Activated naive CD4-positive, alpha-beta T cell treated with anti-CD3 and anti-CD28 coated beads for 36 hours (primary cell): ENCODE results near the gene RETREG3. TPM values are rescaled to one million over a fixed set of nuclear protein-coding genes. Genes with fewer than 3 reads are reported as not detected.
A peak's percentile ranks its signal among the peaks of the same experiment; 100 is the strongest.

Experiments
- CTCF ChIA-PET: fragments of 350-600 bp; sonication (Branson Sonifier 250); formaldehyde crosslinking; loops from one replicate; lab custom pipeline; 2021; ENCODE audit warnings: antibody characterized with exemption; lab: Charles Lee
- DNase-seq: peaks from one replicate; pipeline ENCODE4 v3.0.0-alpha.2; 2020
- H3K27ac Mint-ChIP-seq: one replicate; pipeline ENCODE4 v1.8.0; 2021; ENCODE audit warnings: mild to moderate bottlenecking, mixed read lengths
- H3K27me3 Mint-ChIP-seq: one replicate; pipeline ENCODE4 v1.8.0; 2021; ENCODE audit warnings: low read depth, mixed read lengths
- H3K36me3 Mint-ChIP-seq: one replicate; pipeline ENCODE4 v1.8.0; 2021; ENCODE audit warnings: low read depth, mixed read lengths
- H3K4me1 Mint-ChIP-seq: one replicate; pipeline ENCODE4 v1.8.0; 2021; ENCODE audit warnings: low read depth, mixed read lengths
- H3K4me3 Mint-ChIP-seq: one replicate; pipeline ENCODE4 v1.8.0; 2021; ENCODE audit warnings: mild to moderate bottlenecking, moderate library complexity, mixed read lengths
- H3K9me3 Mint-ChIP-seq: one replicate; pipeline ENCODE4 v1.8.0; 2021; ENCODE audit warnings: mixed read lengths
- intact Hi-C: fragments of 100-400 bp; cut with micrococcal nuclease; formaldehyde crosslinking; loops from one replicate; pipeline ENCODE4 v1.15.1; 2023
- total RNA-seq, 2 experiments: library from RNA; stranded (reverse); gene quantifications; one replicate each; pipeline ENCODE4 v1.2.3, GENCODE V29; 2021

Gene RETREG3
- total RNA-seq, 2 experiments from 2014 or later: 28.6 to 33.5 TPM

- Mint-ChIP-seq H3K4me1 (peaks cover 50% of the 10 kb centered on the region), H3K36me3 (peaks cover 20% of the 10 kb centered on the region), H3K9me3 (no peaks in the 10 kb centered on the region), H3K27ac (peak overlapping the region; percentile 93), H3K4me3 (peak overlapping the region; percentile 100), H3K27me3 (no peaks in the 10 kb centered on the region)
- peak; percentile 38 for DNase-seq
- intact Hi-C loops: loop anchor here (1.0 to 5.0 kb wide), 4 partner anchors 31 to 390 kb away; partner anchors contain the start of genes PSMC3IP, RPL27 and TUBG2
- CTCF ChIA-PET: interaction anchor here (0.6 to 2.9 kb wide), 8 partner anchors 10 to 155 kb away, joined by 3 to 30 read pairs (median 4); partner anchors contain the start of gene PSMC3IP
These were observed 631 bp downstream of the RETREG3 start for GRCh38 chr17:42608305-42609181.

- no peaks in the 10 kb centered on the region for H3K9me3 Mint-ChIP-seq
- peaks cover 16% of the 10 kb centered on the region for H3K36me3 Mint-ChIP-seq
- intact Hi-C loops: loop anchor here (2.0 to 5.0 kb wide), 2 partner anchors 50 to 391 kb away; partner anchors contain the start of genes RPL27 and TUBG2
- peak overlapping the region; percentile 100 for H3K4me3 Mint-ChIP-seq
- CTCF ChIA-PET: interaction anchor here (0.6 to 2.9 kb wide), 5 partner anchors 9 to 156 kb away, joined by 3 to 30 read pairs (median 4); partner anchors contain the start of gene PSMC3IP
- no peak for DNase-seq
- peaks cover 57% of the 10 kb centered on the region for H3K4me1 Mint-ChIP-seq
- peak overlapping the region; percentile 93 for H3K27ac Mint-ChIP-seq
- H3K27me3 Mint-ChIP-seq: no peaks in the 10 kb centered on the region
These were observed 1.4 kb downstream of the RETREG3 start for GRCh38 chr17:42607769-42608168.

GRCh38 chr17:42603318-42603717, 5.9 kb downstream of the RETREG3 start:
- Mint-ChIP-seq H3K27ac (no peak overlapping the region), H3K36me3 (no peaks in the 10 kb centered on the region), H3K4me3 (no peak overlapping the region), H3K4me1 (peaks cover 64% of the 10 kb centered on the region), H3K9me3 (no peaks in the 10 kb centered on the region), H3K27me3 (no peaks in the 10 kb centered on the region)
- CTCF ChIA-PET: interaction anchor here (0.7 kb wide), 1 partner anchor 25 kb away, joined by 5 read pairs; no protein-coding TSS in a partner anchor
- intact Hi-C loops: no loop called here
- no peak for DNase-seq

- Mint-ChIP-seq H3K4me1 (peaks cover 26% of the 10 kb centered on the region), H3K27ac (peak overlapping the region; percentile 22), H3K27me3 (no peaks in the 10 kb centered on the region), H3K9me3 (no peaks in the 10 kb centered on the region), H3K36me3 (no peaks in the 10 kb centered on the region), H3K4me3 (no peak overlapping the region)
- CTCF ChIA-PET: interaction anchor here (0.5 to 5.0 kb wide), 4 partner anchors 10 to 307 kb away, joined by 3 to 36 read pairs (median 4); partner anchors contain the start of gene PSMC3IP
- no peak for DNase-seq
- intact Hi-C loops: no loop called here
These were observed 10.3 kb downstream of the RETREG3 start for GRCh38 chr17:42598905-42599304.

GRCh38 chr17:42596386-42596785, 12.8 kb downstream of the RETREG3 start:
- H3K27ac Mint-ChIP-seq: no peak overlapping the region
- H3K9me3 Mint-ChIP-seq: no peaks in the 10 kb centered on the region
- intact Hi-C loops: no loop called here
- no peaks in the 10 kb centered on the region for H3K36me3 Mint-ChIP-seq
- H3K27me3 Mint-ChIP-seq: no peaks in the 10 kb centered on the region
- DNase-seq: no peak
- CTCF ChIA-PET: no interaction called here
- H3K4me1 Mint-ChIP-seq: peaks cover 13% of the 10 kb centered on the region
- no peak overlapping the region for H3K4me3 Mint-ChIP-seq

GRCh38 chr17:42591411-42591810, 17.8 kb downstream of the RETREG3 start:
- intact Hi-C loops: no loop called here
- peaks cover 9% of the 10 kb centered on the region for H3K36me3 Mint-ChIP-seq
- no peaks in the 10 kb centered on the region for H3K4me1 Mint-ChIP-seq
- no peak overlapping the region for H3K4me3 Mint-ChIP-seq
- CTCF ChIA-PET: interaction anchor here (0.6 kb wide), 1 partner anchor 9 kb away, joined by 3 read pairs; no protein-coding TSS in a partner anchor
- H3K27ac Mint-ChIP-seq: no peak overlapping the region
- no peaks in the 10 kb centered on the region for H3K27me3 Mint-ChIP-seq
- H3K9me3 Mint-ChIP-seq: no peaks in the 10 kb centered on the region
- no peak for DNase-seq

GRCh38 chr17:42590886-42591285, 18.3 kb downstream of the RETREG3 start:
- intact Hi-C loops: no loop called here
- H3K4me3 Mint-ChIP-seq: no peak overlapping the region
- no peaks in the 10 kb centered on the region for H3K27me3 Mint-ChIP-seq
- CTCF ChIA-PET: interaction anchor here (0.6 kb wide), 1 partner anchor 9 kb away, joined by 3 read pairs; no protein-coding TSS in a partner anchor
- H3K27ac Mint-ChIP-seq: no peak overlapping the region
- no peak for DNase-seq
- no peaks in the 10 kb centered on the region for H3K4me1 Mint-ChIP-seq
- no peaks in the 10 kb centered on the region for H3K9me3 Mint-ChIP-seq
- peaks cover 9% of the 10 kb centered on the region for H3K36me3 Mint-ChIP-seq

- no peaks in the 10 kb centered on the region for H3K9me3 Mint-ChIP-seq
- H3K4me1 Mint-ChIP-seq: no peaks in the 10 kb centered on the region
- H3K4me3 Mint-ChIP-seq: no peak overlapping the region
- H3K27me3 Mint-ChIP-seq: no peaks in the 10 kb centered on the region
- H3K27ac Mint-ChIP-seq: no peak overlapping the region
- H3K36me3 Mint-ChIP-seq: peaks cover 11% of the 10 kb centered on the region
- CTCF ChIA-PET: interaction anchor here (3.8 kb wide), 1 partner anchor 8 kb away, joined by 24 read pairs; no protein-coding TSS in a partner anchor
- no peak for DNase-seq
- intact Hi-C loops: no loop called here
These were observed 22.5 kb downstream of the RETREG3 start for GRCh38 chr17:42586514-42587230.

- CTCF ChIA-PET: no interaction called here
- H3K27me3 Mint-ChIP-seq: no peaks in the 10 kb centered on the region
- intact Hi-C loops: no loop called here
- no peaks in the 10 kb centered on the region for H3K9me3 Mint-ChIP-seq
- no peaks in the 10 kb centered on the region for H3K4me1 Mint-ChIP-seq
- DNase-seq: no peak
- no peak overlapping the region for H3K27ac Mint-ChIP-seq
- H3K36me3 Mint-ChIP-seq: peaks cover 10% of the 10 kb centered on the region
- no peak overlapping the region for H3K4me3 Mint-ChIP-seq
These were observed 23.8 kb downstream of the RETREG3 start for GRCh38 chr17:42585353-42585752.

GRCh38 chr17:42584880-42585279, 24.3 kb downstream of the RETREG3 start:
- no peak for DNase-seq
- Mint-ChIP-seq H3K4me3 (no peak overlapping the region), H3K4me1 (no peaks in the 10 kb centered on the region), H3K27ac (no peak overlapping the region), H3K9me3 (no peaks in the 10 kb centered on the region), H3K36me3 (peaks cover 10% of the 10 kb centered on the region), H3K27me3 (no peaks in the 10 kb centered on the region)
- CTCF ChIA-PET: no interaction called here
- intact Hi-C loops: no loop called here

- Mint-ChIP-seq H3K4me3 (no peak overlapping the region), H3K27ac (no peak overlapping the region), H3K36me3 (peaks cover 16% of the 10 kb centered on the region), H3K9me3 (no peaks in the 10 kb centered on the region), H3K27me3 (no peaks in the 10 kb centered on the region), H3K4me1 (peaks cover 12% of the 10 kb centered on the region)
- CTCF ChIA-PET: interaction anchor here (0.5 to 1.9 kb wide), 4 partner anchors 9 to 361 kb away, joined by 3 to 4 read pairs (median 3); no protein-coding TSS in a partner anchor
- intact Hi-C loops: no loop called here
- DNase-seq: no peak
These were observed 27.4 kb downstream of the RETREG3 start for GRCh38 chr17:42581744-42582270.
